Cerebellar cortex (tissue), 1 donor: Measurements from ENCODE around the gene MTMR3.
"Not testable (repeated sequence)": the region's sequence is repeated elsewhere in the genome, so short reads cannot be mapped to it uniquely, and the experiment has no call there.

Experiments
- DNase-seq: peaks from one replicate; pipeline ENCODE4 v3.0.0-alpha.2; 2015; ENCODE audit warnings: low spot score

MTMR3 gene

GRCh38 chr22:29883045-29883774 is at the start of gene MTMR3:
MTMR3 (plus strand) TSS chr22:29883174; CDS start chr22:29971060, 87,886 bp downstream.
- peak; percentile 88 for DNase-seq

- no peak for DNase-seq
Measured at GRCh38 chr22:29833392-29833965, 49.5 kb upstream of the MTMR3 start.

GRCh38 chr22:29834046-29834445 is 48.9 kb upstream of the MTMR3 start:
- no peak for DNase-seq

GRCh38 chr22:29836791-29837370 is 46.1 kb upstream of the MTMR3 start:
- not testable (repeated sequence) for DNase-seq

- peak; percentile 99 for DNase-seq
Measured at GRCh38 chr22:29837741-29838598, 45.0 kb upstream of the MTMR3 start, which contains the start of gene ASCC2. ASCC2 (minus strand) TSS chr22:29838274; CDS start chr22:29832325, 5,949 bp downstream.

GRCh38 chr22:29838599-29838956 is 44.4 kb upstream of the MTMR3 start:
- no peak for DNase-seq

GRCh38 chr22:29839039-29839438 is 43.9 kb upstream of the MTMR3 start:
- no peak for DNase-seq

- no peak for DNase-seq
Measured at GRCh38 chr22:29840498-29840897, 42.5 kb upstream of the MTMR3 start.

- no peak for DNase-seq
Measured at GRCh38 chr22:29842172-29842571, 40.8 kb upstream of the MTMR3 start.

GRCh38 chr22:29842740-29843139 is 40.2 kb upstream of the MTMR3 start:
- no peak for DNase-seq

- DNase-seq, result no peak
Measured at GRCh38 chr22:29846290-29846689, 36.7 kb upstream of the MTMR3 start.

- DNase-seq, result no peak
Measured at GRCh38 chr22:29848111-29848510, 34.9 kb upstream of the MTMR3 start.

- DNase-seq, result no peak
Measured at GRCh38 chr22:29854432-29854831, 28.5 kb upstream of the MTMR3 start.

GRCh38 chr22:29855611-29856181 is 27.3 kb upstream of the MTMR3 start:
- peak; percentile 69 for DNase-seq

- no peak for DNase-seq
Measured at GRCh38 chr22:29856496-29856895, 26.5 kb upstream of the MTMR3 start.

GRCh38 chr22:29859030-29859429 is 23.9 kb upstream of the MTMR3 start:
- DNase-seq, result not testable (repeated sequence)

- no peak for DNase-seq
Measured at GRCh38 chr22:29860006-29860766, 22.8 kb upstream of the MTMR3 start.

GRCh38 chr22:29861672-29862297 is 21.2 kb upstream of the MTMR3 start:
- no peak for DNase-seq

- not testable (repeated sequence) for DNase-seq
Measured at GRCh38 chr22:29865572-29865971, 17.4 kb upstream of the MTMR3 start.

GRCh38 chr22:29867260-29867659 is 15.7 kb upstream of the MTMR3 start:
- DNase-seq, result no peak

GRCh38 chr22:29867851-29868250 is 15.1 kb upstream of the MTMR3 start:
- DNase-seq, result no peak
